ENCODE data around the gene CDCA3.

The CDCA3 gene

GRCh38 chr12:6819106-6820030 lies 31.7 kb downstream of the CDCA3 start:
- no peak overlapping the region for H3K4me3 ChIP-seq (ENCODE audit: low read length in 2 of 2)
- H3K36me3 ChIP-seq (replicated peaks in 1 of 2; ENCODE audit: control insufficient read depth in 2 of 2, insufficient read depth in 2 of 2, low read length in 2 of 2): peaks cover 0 to 5% of the 10 kb centered on the region in 2 donors
- DNase-seq (ENCODE audit: low spot score): no peak
- H2BK5ac ChIP-seq (ENCODE audit: low read length): no peak overlapping the region
- peak overlapping the region; percentile 31 for H4K91ac ChIP-seq (ENCODE audit: low read depth, low read length, poor library complexity)
- H3K27ac ChIP-seq (replicated peaks; ENCODE audit: low read length): peak overlapping the region; percentile 61
- H3K23ac ChIP-seq (ENCODE audit: low read depth, low read length, poor library complexity): no peak overlapping the region
- H3K4me1 ChIP-seq (ENCODE audit: control insufficient read depth in 2 of 2, insufficient read depth in 1 of 2, low read depth in 1 of 2, low read length in 2 of 2): peaks cover 39 to 52% of the 10 kb centered on the region in 2 donors
- no CpG with 5 or more reads among the region's 13 CpGs for WGBS, 2 donors (ENCODE audit: extremely low coverage in 2 of 2, insufficient read length in 2 of 2, insufficient replicate concordance in 1 of 2)
- H2BK12ac ChIP-seq (ENCODE audit: low read length): no peak overlapping the region
- peak overlapping the region; percentile 3 for H2BK15ac ChIP-seq (ENCODE audit: low read length)
- peak overlapping the region; percentile 27 for H3K18ac ChIP-seq (ENCODE audit: low read length)
- H2AK5ac ChIP-seq (ENCODE audit: low read depth, low read length): peak overlapping the region; percentile 22
- H3K14ac ChIP-seq (ENCODE audit: low read length): no peak overlapping the region
- no peak overlapping the region for H4K8ac ChIP-seq (ENCODE audit: low read depth, low read length)
- H3K79me1 ChIP-seq (ENCODE audit: low read depth, low read length): peaks cover 6% of the 10 kb centered on the region
- peaks cover 0 to 7% of the 10 kb centered on the region in 2 donors for H3K9me3 ChIP-seq (replicated peaks in 1 of 2; ENCODE audit: control insufficient read depth in 2 of 2, insufficient read depth in 1 of 2, low read depth in 1 of 2, low read length in 2 of 2)
- peak overlapping the region; percentile 36 for H3K9ac ChIP-seq (ENCODE audit: low read depth, low read length, poor library complexity)
- no peak overlapping the region for H3K4ac ChIP-seq (ENCODE audit: low read length)
- no peaks in the 10 kb centered on the region for H3K27me3 ChIP-seq (ENCODE audit: control insufficient read depth in 3 of 3, insufficient read depth in 3 of 3, low read depth in 1 of 3, low read length in 3 of 3)
- peak overlapping the region; percentile 75 for H2BK120ac ChIP-seq (ENCODE audit: low read depth, low read length)
- H2AFZ ChIP-seq (ENCODE audit: low read length): peak overlapping the region; percentile 18
- no peak overlapping the region for H3K4me2 ChIP-seq (ENCODE audit: insufficient read depth, low read length, poor library complexity, severe bottlenecking)

- Histone ChIP-seq H3K4me2 (ENCODE audit: insufficient read depth, low read length, poor library complexity, severe bottlenecking) (peak overlapping the region; percentile 20), H3K14ac (ENCODE audit: low read length) (no peak overlapping the region), H3K27ac (replicated peaks; ENCODE audit: low read length) (peak overlapping the region; percentile 64), H3K27me3 (ENCODE audit: control insufficient read depth in 3 of 3, insufficient read depth in 3 of 3, low read depth in 1 of 3, low read length in 3 of 3) (no peaks in the 10 kb centered on the region), H3K4ac (ENCODE audit: low read length) (no peak overlapping the region), H2BK15ac (ENCODE audit: low read length) (peak overlapping the region; percentile 86), H3K4me3 (ENCODE audit: low read length in 2 of 2) (no peak overlapping the region), H3K9me3 (replicated peaks in 1 of 2; ENCODE audit: control insufficient read depth in 2 of 2, insufficient read depth in 1 of 2, low read depth in 1 of 2, low read length in 2 of 2) (peaks cover 0 to 4% of the 10 kb centered on the region in 2 donors), H3K18ac (ENCODE audit: low read length) (peak overlapping the region; percentile 91), H3K9ac (ENCODE audit: low read depth, low read length, poor library complexity) (no peak overlapping the region), H3K23ac (ENCODE audit: low read depth, low read length, poor library complexity) (no peak overlapping the region), H3K36me3 (replicated peaks in 1 of 2; ENCODE audit: control insufficient read depth in 2 of 2, insufficient read depth in 2 of 2, low read length in 2 of 2) (no peaks in the 10 kb centered on the region), H2AFZ (ENCODE audit: low read length) (no peak overlapping the region), H2BK12ac (ENCODE audit: low read length) (no peak overlapping the region), H2AK5ac (ENCODE audit: low read depth, low read length) (peak overlapping the region; percentile 72), H4K8ac (ENCODE audit: low read depth, low read length) (no peak overlapping the region), H4K91ac (ENCODE audit: low read depth, low read length, poor library complexity) (no peak overlapping the region), H3K79me1 (ENCODE audit: low read depth, low read length) (peaks cover 2% of the 10 kb centered on the region), H2BK5ac (ENCODE audit: low read length) (no peak overlapping the region), H2BK120ac (ENCODE audit: low read depth, low read length) (peak overlapping the region; percentile 16), H3K4me1 (ENCODE audit: control insufficient read depth in 2 of 2, insufficient read depth in 1 of 2, low read depth in 1 of 2, low read length in 2 of 2) (peaks cover 39 to 52% of the 10 kb centered on the region in 2 donors)
- no CpG with 5 or more reads among the region's 5 CpGs for WGBS, 2 donors (ENCODE audit: extremely low coverage in 2 of 2, insufficient read length in 2 of 2, insufficient replicate concordance in 1 of 2)
- DNase-seq (ENCODE audit: low spot score): no peak
Measured at GRCh38 chr12:6818645-6819044, 32.4 kb downstream of the CDCA3 start.

- peak overlapping the region; percentile 20 for H3K4me2 ChIP-seq (ENCODE audit: insufficient read depth, low read length, poor library complexity, severe bottlenecking)
- WGBS, 2 donors (ENCODE audit: extremely low coverage in 2 of 2, insufficient read length in 2 of 2, insufficient replicate concordance in 1 of 2): no CpG with 5 or more reads among the region's 10 CpGs
- H3K27me3 ChIP-seq (ENCODE audit: control insufficient read depth in 3 of 3, insufficient read depth in 3 of 3, low read depth in 1 of 3, low read length in 3 of 3): no peaks in the 10 kb centered on the region
- no peak overlapping the region for H2BK12ac ChIP-seq (ENCODE audit: low read length)
- no peak overlapping the region for H2AFZ ChIP-seq (ENCODE audit: low read length)
- no peak overlapping the region for H3K4me3 ChIP-seq (ENCODE audit: low read length in 2 of 2)
- no peak for DNase-seq (ENCODE audit: low spot score)
- H2BK5ac ChIP-seq (ENCODE audit: low read length): no peak overlapping the region
- no peak overlapping the region for H4K8ac ChIP-seq (ENCODE audit: low read depth, low read length)
- peak overlapping the region; percentile 72 for H2AK5ac ChIP-seq (ENCODE audit: low read depth, low read length)
- no peaks in the 10 kb centered on the region for H3K36me3 ChIP-seq (replicated peaks in 1 of 2; ENCODE audit: control insufficient read depth in 2 of 2, insufficient read depth in 2 of 2, low read length in 2 of 2)
- H3K27ac ChIP-seq (replicated peaks; ENCODE audit: low read length): peak overlapping the region; percentile 64
- H3K14ac ChIP-seq (ENCODE audit: low read length): peak overlapping the region; percentile 98
- peaks cover 39 to 48% of the 10 kb centered on the region in 2 donors for H3K4me1 ChIP-seq (ENCODE audit: control insufficient read depth in 2 of 2, insufficient read depth in 1 of 2, low read depth in 1 of 2, low read length in 2 of 2)
- H3K4ac ChIP-seq (ENCODE audit: low read length): no peak overlapping the region
- H2BK15ac ChIP-seq (ENCODE audit: low read length): peak overlapping the region; percentile 86
- H3K23ac ChIP-seq (ENCODE audit: low read depth, low read length, poor library complexity): no peak overlapping the region
- H3K18ac ChIP-seq (ENCODE audit: low read length): peak overlapping the region; percentile 91
- H3K9ac ChIP-seq (ENCODE audit: low read depth, low read length, poor library complexity): peak overlapping the region; percentile 91
- H4K91ac ChIP-seq (ENCODE audit: low read depth, low read length, poor library complexity): peak overlapping the region; percentile 99
- H3K9me3 ChIP-seq (replicated peaks in 1 of 2; ENCODE audit: control insufficient read depth in 2 of 2, insufficient read depth in 1 of 2, low read depth in 1 of 2, low read length in 2 of 2): peaks cover 0 to 4% of the 10 kb centered on the region in 2 donors
- peaks cover 2% of the 10 kb centered on the region for H3K79me1 ChIP-seq (ENCODE audit: low read depth, low read length)
- H2BK120ac ChIP-seq (ENCODE audit: low read depth, low read length): peak overlapping the region; percentile 16
Measured at GRCh38 chr12:6818222-6818621, 32.9 kb downstream of the CDCA3 start.

- peak overlapping the region; percentile 72 for H2AK5ac ChIP-seq (ENCODE audit: low read depth, low read length)
- H3K4ac ChIP-seq (ENCODE audit: low read length): peak overlapping the region; percentile 87
- H4K8ac ChIP-seq (ENCODE audit: low read depth, low read length): peak overlapping the region; percentile 84
- H3K27me3 ChIP-seq (ENCODE audit: control insufficient read depth in 3 of 3, insufficient read depth in 3 of 3, low read depth in 1 of 3, low read length in 3 of 3): no peaks in the 10 kb centered on the region
- H3K27ac ChIP-seq (replicated peaks; ENCODE audit: low read length): no peak overlapping the region
- peak overlapping the region; percentile 92 for H3K18ac ChIP-seq (ENCODE audit: low read length)
- H3K36me3 ChIP-seq (replicated peaks in 1 of 2; ENCODE audit: control insufficient read depth in 2 of 2, insufficient read depth in 2 of 2, low read length in 2 of 2): no peaks in the 10 kb centered on the region
- peaks cover 39 to 43% of the 10 kb centered on the region in 2 donors for H3K4me1 ChIP-seq (ENCODE audit: control insufficient read depth in 2 of 2, insufficient read depth in 1 of 2, low read depth in 1 of 2, low read length in 2 of 2)
- H2BK15ac ChIP-seq (ENCODE audit: low read length): peak overlapping the region; percentile 86
- peaks cover 2% of the 10 kb centered on the region for H3K79me1 ChIP-seq (ENCODE audit: low read depth, low read length)
- H3K9me3 ChIP-seq (replicated peaks in 1 of 2; ENCODE audit: control insufficient read depth in 2 of 2, insufficient read depth in 1 of 2, low read depth in 1 of 2, low read length in 2 of 2): peaks cover 0 to 4% of the 10 kb centered on the region in 2 donors
- WGBS, 2 donors (ENCODE audit: extremely low coverage in 2 of 2, insufficient read length in 2 of 2, insufficient replicate concordance in 1 of 2): 100% methylated on average over 6 to 10 of the region's 20 CpGs
- H2BK120ac ChIP-seq (ENCODE audit: low read depth, low read length): no peak overlapping the region
- no peak overlapping the region for H2AFZ ChIP-seq (ENCODE audit: low read length)
- H2BK12ac ChIP-seq (ENCODE audit: low read length): peak overlapping the region; percentile 95
- peak overlapping the region; percentile 91 for H3K9ac ChIP-seq (ENCODE audit: low read depth, low read length, poor library complexity)
- peak overlapping the region; percentile 99 for H4K91ac ChIP-seq (ENCODE audit: low read depth, low read length, poor library complexity)
- no peak overlapping the region for H3K4me2 ChIP-seq (ENCODE audit: insufficient read depth, low read length, poor library complexity, severe bottlenecking)
- H2BK5ac ChIP-seq (ENCODE audit: low read length): peak overlapping the region; percentile 33
- H3K23ac ChIP-seq (ENCODE audit: low read depth, low read length, poor library complexity): peak overlapping the region; percentile 95
- peak overlapping the region; percentile 98 for H3K14ac ChIP-seq (ENCODE audit: low read length)
- no peak for DNase-seq (ENCODE audit: low spot score)
- H3K4me3 ChIP-seq (ENCODE audit: low read length in 2 of 2): peak overlapping the region in 1 of 2 donors; percentile 49
Measured at GRCh38 chr12:6817662-6818157, 33.4 kb downstream of the CDCA3 start.

All from neuronal stem cell (in vitro differentiated cells).